ENCODE measurements around the gene PNPLA7. TPM values are rescaled to one million over a fixed set of nuclear protein-coding genes. Genes with fewer than 3 reads are reported as not detected.

PNPLA7 gene
- total and polyA plus RNA-seq, 2 of the 8 experiments (the other 6 are each of a cell fraction or from before 2014, with no cell fraction given): 0.35 to 0.47 TPM

GRCh38 chr9:137456864-137457405 lies 93.3 kb downstream of the PNPLA7 start (continued):
- TF ChIP-seq CHD7 (IDR thresholded peaks at IDR 0.05; ENCODE audit: insufficient replicate concordance, low read length): no peak
- TF ChIP-seq KDM5A (IDR thresholded peaks at IDR 0.05; ENCODE audit: low read length): no peak
- TF ChIP-seq FOSL1 (IDR thresholded peaks at IDR 0.05; ENCODE audit: insufficient read depth, low read depth, low read length): no peak

Data from H1 (cell line).